ENCODE results near the gene LMBR1. TPM values are rescaled to one million over a fixed set of nuclear protein-coding genes. Genes with fewer than 3 reads are reported as not detected.
A peak's percentile ranks its signal among the peaks of the same experiment; 100 is the strongest.

The LMBR1 gene
- polyA plus RNA-seq, 3 donors: 14.8 to 24.4 (median 21.2) TPM

GRCh38 chr7:156659203-156659602, 233.8 kb downstream of the LMBR1 start:
- no peak for DNase-seq
- H3K9ac ChIP-seq (ENCODE audit: insufficient read depth, low read length, poor library complexity, severe bottlenecking): no peak overlapping the region
- H3K9me3 ChIP-seq (replicated peaks in 1 of 2; ENCODE audit: control insufficient read depth in 1 of 2, insufficient read depth in 1 of 2, low read length in 2 of 2): no peaks in the 10 kb centered on the region
- no CpG with 5 or more reads among the region's 6 CpGs for WGBS (ENCODE audit: insufficient coverage)
- H2AFZ ChIP-seq (ENCODE audit: insufficient read depth, low read depth, low read length, poor library complexity, severe bottlenecking): no peak overlapping the region
- no peak overlapping the region for H3K4me3 Mint-ChIP-seq
- no peaks in the 10 kb centered on the region for H3K36me3 ChIP-seq (replicated peaks in 1 of 2; ENCODE audit: control insufficient read depth in 1 of 2, insufficient read depth in 2 of 2, low read length in 2 of 2)
- no peaks in the 10 kb centered on the region for H3K4me1 Mint-ChIP-seq
- TF ChIP-seq, protein P1, sequence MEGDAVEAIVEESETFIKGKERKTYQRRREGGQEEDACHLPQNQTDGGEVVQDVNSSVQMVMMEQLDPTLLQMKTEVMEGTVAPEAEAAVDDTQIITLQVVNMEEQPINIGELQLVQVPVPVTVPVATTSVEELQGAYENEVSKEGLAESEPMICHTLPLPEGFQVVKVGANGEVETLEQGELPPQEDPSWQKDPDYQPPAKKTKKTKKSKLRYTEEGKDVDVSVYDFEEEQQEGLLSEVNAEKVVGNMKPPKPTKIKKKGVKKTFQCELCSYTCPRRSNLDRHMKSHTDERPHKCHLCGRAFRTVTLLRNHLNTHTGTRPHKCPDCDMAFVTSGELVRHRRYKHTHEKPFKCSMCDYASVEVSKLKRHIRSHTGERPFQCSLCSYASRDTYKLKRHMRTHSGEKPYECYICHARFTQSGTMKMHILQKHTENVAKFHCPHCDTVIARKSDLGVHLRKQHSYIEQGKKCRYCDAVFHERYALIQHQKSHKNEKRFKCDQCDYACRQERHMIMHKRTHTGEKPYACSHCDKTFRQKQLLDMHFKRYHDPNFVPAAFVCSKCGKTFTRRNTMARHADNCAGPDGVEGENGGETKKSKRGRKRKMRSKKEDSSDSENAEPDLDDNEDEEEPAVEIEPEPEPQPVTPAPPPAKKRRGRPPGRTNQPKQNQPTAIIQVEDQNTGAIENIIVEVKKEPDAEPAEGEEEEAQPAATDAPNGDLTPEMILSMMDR (IDR thresholded peaks at IDR 0.05): no peak
- peak overlapping the region in 1 of 7 donors; percentile 14 for H3K27ac Mint-ChIP-seq
- intact Hi-C loops (cut with micrococcal nuclease): no loop called here
- H3K36me3 Mint-ChIP-seq: no peaks in the 10 kb centered on the region
- H3K27me3 Mint-ChIP-seq (ENCODE audit: low read depth in 3 of 3): peaks cover 10 to 27% (median 11%) of the 10 kb centered on the region in 3 donors
- H3K4me1 ChIP-seq (ENCODE audit: control insufficient read depth in 1 of 2, insufficient read depth in 2 of 2, low read length in 2 of 2): no peaks in the 10 kb centered on the region
- H3K79me2 ChIP-seq (ENCODE audit: insufficient read depth, low read length): no peaks in the 10 kb centered on the region
- H3K27me3 ChIP-seq (ENCODE audit: control insufficient read depth in 2 of 2, insufficient read depth in 2 of 2, low read length in 2 of 2): no peaks in the 10 kb centered on the region
- no peaks in the 10 kb centered on the region for H4K20me1 ChIP-seq (ENCODE audit: insufficient read depth, low read length)
- H3K27ac ChIP-seq (ENCODE audit: low read depth in 1 of 2, low read length in 2 of 2): no peak overlapping the region
- H3K9me3 Mint-ChIP-seq: peaks cover 0 to 4% (median 0%) of the 10 kb centered on the region in 7 donors
- no peak overlapping the region for H3K4me2 ChIP-seq (replicated peaks; ENCODE audit: extremely low read depth, low read length, poor library complexity, severe bottlenecking)
- H3K4me3 ChIP-seq (replicated peaks in 1 of 3; ENCODE audit: low read depth in 2 of 3, low read length in 3 of 3): no peak overlapping the region

DNA sequence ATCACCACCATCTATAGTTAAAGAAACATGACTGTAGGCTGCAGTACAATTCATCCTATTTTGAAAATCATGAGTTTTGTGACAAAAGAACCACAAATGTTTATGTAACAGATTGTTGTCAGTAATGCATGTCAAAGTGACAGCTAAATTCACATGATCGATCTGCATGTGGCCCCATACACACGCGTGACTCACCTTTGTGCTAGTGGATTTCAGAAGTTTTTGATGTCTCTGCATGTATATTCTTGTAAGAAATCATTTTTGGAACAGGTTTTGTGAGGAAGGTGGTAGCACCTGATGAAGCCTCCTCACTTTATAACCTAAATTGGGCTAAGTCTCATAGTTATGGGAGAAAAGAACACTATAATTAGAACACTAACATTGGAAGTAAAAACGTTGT, 235.3 kb downstream of the LMBR1 start:
- Histone ChIP-seq H3K36me3 (replicated peaks in 1 of 2; ENCODE audit: control insufficient read depth in 1 of 2, insufficient read depth in 2 of 2, low read length in 2 of 2) (no peaks in the 10 kb centered on the region), H4K20me1 (ENCODE audit: insufficient read depth, low read length) (no peaks in the 10 kb centered on the region), H3K4me2 (replicated peaks; ENCODE audit: extremely low read depth, low read length, poor library complexity, severe bottlenecking) (no peak overlapping the region), H2AFZ (ENCODE audit: insufficient read depth, low read depth, low read length, poor library complexity, severe bottlenecking) (no peak overlapping the region), H3K27me3 (ENCODE audit: control insufficient read depth in 2 of 2, insufficient read depth in 2 of 2, low read length in 2 of 2) (no peaks in the 10 kb centered on the region), H3K4me3 (replicated peaks in 1 of 3; ENCODE audit: low read depth in 2 of 3, low read length in 3 of 3) (no peak overlapping the region), H3K9me3 (replicated peaks in 1 of 2; ENCODE audit: control insufficient read depth in 1 of 2, insufficient read depth in 1 of 2, low read length in 2 of 2) (no peaks in the 10 kb centered on the region), H3K4me1 (ENCODE audit: control insufficient read depth in 1 of 2, insufficient read depth in 2 of 2, low read length in 2 of 2) (no peaks in the 10 kb centered on the region), H3K9ac (ENCODE audit: insufficient read depth, low read length, poor library complexity, severe bottlenecking) (no peak overlapping the region), H3K27ac (ENCODE audit: low read depth in 1 of 2, low read length in 2 of 2) (no peak overlapping the region), H3K79me2 (ENCODE audit: insufficient read depth, low read length) (no peaks in the 10 kb centered on the region)
- DNase-seq: no peak
- 88% methylated on average over 1 of the region's 4 CpGs for WGBS (ENCODE audit: insufficient coverage)
- Mint-ChIP-seq H3K27me3 (ENCODE audit: low read depth in 3 of 3) (peaks cover 10 to 27% (median 11%) of the 10 kb centered on the region in 3 donors), H3K36me3 (no peaks in the 10 kb centered on the region), H3K4me1 (no peaks in the 10 kb centered on the region), H3K4me3 (no peak overlapping the region), H3K9me3 (peaks cover 0 to 4% (median 0%) of the 10 kb centered on the region in 7 donors), H3K27ac (peak overlapping the region in 1 of 7 donors; percentile 20)
- TF ChIP-seq, protein P1 (IDR thresholded peaks at IDR 0.05): no peak
- intact Hi-C loops (cut with micrococcal nuclease): no loop called here

All from CD14-positive monocyte (primary cell).